ENCODE measurements around the gene DOCK8.

The DOCK8 gene

DNA sequence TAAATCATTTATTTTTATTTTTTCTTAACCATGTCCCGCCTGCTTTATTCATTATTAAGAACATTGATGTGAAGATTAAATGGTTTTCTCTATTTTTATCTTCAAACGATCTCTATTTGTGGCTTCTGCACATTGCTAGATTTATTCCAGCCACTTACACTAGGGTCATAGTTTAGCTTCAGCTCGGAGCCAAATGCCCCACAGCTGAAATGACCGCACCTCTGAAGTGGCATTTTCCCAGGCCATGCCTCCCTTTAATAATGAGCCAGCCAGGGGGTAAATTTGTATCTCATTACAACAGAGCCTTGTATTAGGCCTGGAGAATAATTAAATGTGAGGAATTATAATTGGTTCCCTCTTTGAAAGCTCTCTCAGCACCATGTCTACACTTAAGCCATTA lies 89.4 kb downstream of the DOCK8 start:
- no peak for FAIRE-seq
- no peak for DNase-seq (ENCODE audit: insufficient read length, low spot score)

DNA sequence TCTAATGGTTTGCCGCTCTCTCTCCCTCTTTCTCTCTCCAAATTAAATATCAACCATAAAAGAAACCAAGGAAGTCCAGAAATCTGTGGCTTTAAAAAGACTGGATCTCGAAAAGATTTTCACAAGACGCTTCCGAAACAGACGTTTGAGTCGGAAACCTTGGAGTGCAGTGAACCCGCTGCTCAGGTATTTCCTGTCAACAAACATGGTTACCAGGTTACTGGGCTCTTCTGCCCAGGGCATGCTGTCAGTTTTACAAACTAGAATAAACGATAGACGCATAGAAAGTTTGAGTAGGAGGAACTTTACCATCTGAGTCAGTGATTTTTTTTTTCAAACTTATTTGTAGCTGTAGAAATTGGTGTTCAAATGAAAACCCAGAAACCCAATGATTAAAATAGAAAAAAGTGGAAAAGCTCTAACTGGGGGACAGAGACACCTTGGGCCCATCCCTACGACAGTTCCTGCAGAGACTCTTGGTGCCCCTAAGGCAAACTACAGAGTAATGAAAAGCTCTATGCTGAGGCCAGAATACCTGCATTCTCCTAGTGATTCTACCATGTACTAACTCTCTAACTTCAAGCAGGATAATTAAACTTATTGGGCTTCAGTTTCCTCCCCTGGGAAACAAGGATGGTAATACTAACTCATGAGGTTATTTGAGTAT lies 90.0 kb downstream of the DOCK8 start:
- DNase-seq (ENCODE audit: insufficient read length, low spot score), result no peak
- no peak for FAIRE-seq

DNA sequence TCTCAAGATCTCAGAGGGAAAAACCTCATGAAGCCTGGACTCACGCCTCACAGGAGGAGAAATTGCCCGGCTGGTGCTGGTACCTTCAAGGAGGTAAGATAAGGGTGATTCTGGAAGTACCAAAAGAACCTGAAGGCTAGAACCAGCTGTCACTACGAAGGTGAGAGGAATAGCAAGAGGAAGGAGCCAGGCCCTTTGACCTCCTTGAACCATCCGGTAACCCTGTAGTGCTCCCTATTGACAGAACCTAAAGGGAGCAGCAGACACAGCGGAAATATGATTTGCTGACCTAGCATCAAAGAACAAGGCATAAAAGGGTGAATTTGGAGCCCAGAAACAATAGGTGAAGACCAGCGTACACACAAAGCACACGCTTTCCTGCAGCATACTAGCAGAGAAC lies 92.2 kb downstream of the DOCK8 start:
- no peak for DNase-seq (ENCODE audit: insufficient read length, low spot score)
- FAIRE-seq, result no peak

DNA sequence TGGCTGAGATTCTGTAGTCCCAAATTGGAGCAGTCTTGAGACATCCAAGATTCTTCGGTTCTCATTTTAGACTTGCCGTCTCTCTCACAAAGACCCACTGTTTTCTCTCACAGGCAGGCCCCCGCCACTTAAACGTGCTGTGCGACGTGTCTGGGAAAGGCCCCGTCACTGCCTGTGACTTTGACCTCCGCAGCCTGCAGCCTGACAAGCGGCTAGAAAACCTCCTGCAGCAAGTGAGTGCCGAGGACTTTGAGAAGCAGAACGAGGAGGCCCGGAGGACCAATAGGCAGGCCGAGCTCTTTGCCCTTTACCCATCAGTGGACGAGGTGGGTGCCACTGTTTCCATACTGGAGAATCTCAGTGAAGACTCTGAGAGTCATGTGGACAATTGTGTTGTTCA lies 97.2 kb downstream of the DOCK8 start:
- FAIRE-seq, result no peak
- DNase-seq (ENCODE audit: insufficient read length, low spot score), result no peak

DNA sequence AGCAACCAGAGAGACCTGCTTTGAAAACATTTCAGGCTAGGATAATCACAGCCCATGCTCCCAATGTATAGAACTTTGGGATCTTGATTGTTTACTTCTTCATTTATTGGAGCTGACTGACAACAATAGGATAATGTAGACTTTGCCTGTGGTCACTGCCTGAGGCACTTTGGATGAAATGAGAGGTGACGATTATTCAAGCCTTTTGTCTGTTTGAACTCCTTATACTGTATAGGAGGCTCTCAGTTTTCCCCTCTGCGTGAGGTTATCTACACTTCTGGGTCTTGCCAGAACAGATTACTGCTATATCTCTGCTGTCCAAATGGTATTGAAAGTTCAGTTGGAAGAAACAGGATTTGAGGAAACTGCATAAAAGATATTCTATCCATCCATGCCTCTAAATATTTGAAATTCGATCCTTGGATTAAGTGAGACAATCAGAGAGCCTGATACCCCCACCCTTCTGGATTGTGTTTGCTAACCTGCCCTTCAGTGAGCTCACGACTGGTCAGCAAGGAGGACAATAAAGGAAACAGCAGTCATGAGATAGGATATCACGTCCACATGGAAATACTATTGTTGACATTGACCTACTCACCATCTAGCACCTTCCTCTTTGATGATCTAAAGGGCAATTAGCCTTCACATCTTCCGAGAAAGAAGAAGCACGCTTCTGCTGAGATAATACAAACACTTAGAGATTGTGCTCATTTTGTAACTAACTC lies 98.1 kb downstream of the DOCK8 start:
- DNase-seq (ENCODE audit: insufficient read length, low spot score) (no peak), FAIRE-seq (no peak)

DNA sequence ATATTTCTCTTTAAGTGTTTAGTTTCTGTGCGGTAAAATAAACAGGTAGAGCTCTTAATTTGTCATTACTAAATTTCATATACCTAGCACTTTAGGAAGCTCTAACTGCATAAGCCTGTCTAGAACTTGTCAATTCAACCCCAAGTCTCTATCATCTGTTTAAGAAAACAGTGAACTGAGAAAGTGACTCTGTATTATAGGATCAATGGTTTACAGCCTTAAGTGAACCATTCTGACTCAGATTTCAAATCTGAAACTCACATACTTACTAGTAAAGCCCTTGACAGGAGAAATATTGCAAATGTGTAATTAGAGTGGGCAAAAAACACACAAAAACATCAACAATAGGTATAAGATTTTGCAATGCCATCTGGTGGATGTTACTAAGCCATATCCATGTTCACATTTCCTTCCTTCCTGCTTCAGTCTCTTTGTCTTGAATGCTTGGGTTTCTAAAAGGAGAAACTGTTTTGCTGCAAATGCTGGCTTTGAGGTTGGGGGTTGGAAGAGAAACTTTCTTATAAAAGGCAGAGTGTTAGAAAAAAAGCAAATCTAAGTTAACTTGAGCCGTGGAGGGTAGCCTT lies 101.8 kb downstream of the DOCK8 start:
- FAIRE-seq (no peak), DNase-seq (ENCODE audit: insufficient read length, low spot score) (no peak)

DNA sequence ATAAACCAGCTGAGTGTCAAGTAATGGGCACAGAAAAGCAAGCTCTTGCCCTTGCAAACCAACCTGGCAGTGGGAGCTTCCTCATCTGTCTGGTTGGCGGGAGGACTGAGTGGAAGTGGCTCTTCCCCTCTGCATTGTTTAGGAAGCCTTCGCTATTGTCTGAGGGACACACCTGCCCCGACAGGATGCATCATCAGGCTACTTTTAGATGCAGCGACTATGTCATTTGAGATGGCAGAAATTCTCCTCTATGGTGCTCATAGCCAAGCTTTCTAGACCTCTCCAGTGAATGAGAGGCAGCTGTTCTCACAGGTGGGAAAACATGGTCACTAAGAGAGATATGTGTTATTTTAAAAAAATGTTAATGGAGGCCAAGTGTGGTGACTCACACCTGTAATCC lies 104.0 kb downstream of the DOCK8 start:
- FAIRE-seq (no peak), DNase-seq (ENCODE audit: insufficient read length, low spot score) (no peak)

DNA sequence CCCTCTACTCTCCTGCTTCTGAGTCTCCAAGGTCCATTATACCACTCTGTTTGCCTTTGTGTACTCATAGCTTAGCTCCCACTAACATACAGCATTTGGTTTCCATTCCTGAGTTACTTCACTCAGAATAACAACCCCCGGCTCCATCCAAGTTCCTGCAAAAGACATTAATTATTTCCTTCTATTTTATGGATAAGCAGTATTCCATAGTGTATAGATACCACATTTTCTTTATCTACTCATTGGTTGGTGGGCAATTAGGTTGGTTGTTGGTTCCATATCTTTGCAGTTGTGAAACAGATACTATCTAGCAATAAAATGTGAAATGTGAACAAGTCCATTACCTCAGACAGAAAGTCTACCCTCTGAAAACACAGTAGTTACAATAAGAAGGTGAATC lies 110.3 kb downstream of the DOCK8 start:
- DNase-seq (ENCODE audit: insufficient read length, low spot score) (no peak), FAIRE-seq (no peak)

DNA sequence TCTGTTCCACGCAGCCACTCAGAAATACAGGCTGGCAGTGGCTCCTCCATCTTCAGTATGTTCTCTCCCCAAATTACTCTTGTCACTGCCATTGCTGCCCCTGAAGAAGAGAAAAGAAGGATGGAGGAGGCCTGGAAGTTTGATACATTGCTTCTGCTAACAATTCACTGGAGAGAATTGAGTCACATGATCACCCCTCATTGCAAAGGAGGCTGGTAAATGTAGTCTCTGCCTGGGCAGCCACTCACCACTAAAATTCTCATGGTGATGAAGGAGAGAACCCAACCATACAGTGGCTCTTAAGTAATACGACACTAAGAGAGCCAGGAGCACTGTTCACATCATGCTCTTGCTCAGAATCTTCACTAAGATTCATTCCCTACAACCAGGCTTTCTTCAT lies 112.0 kb downstream of the DOCK8 start:
- DNase-seq (ENCODE audit: insufficient read length, low spot score) (no peak), FAIRE-seq (no peak)

DNA sequence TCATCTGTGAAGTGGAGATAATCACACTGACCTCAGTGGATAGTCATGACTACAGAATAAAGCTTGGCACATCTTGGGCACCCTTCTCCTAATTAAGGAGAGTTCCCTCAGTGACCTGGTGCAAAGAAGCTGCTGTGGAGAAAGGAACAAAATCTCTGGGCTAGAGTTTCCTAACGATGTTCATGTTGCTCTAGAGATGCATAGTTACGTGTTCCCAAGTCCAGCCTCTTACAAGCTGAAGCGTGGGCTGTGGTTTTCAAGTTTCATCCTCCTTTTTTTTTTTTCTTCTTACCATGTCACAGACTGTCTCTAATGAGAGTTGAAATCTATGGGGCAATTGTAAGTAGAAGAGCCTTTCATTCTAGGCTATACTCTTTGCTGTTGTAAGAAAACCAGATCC lies 113.8 kb downstream of the DOCK8 start:
- FAIRE-seq, result no peak
- no peak for DNase-seq (ENCODE audit: insufficient read length, low spot score)

DNA sequence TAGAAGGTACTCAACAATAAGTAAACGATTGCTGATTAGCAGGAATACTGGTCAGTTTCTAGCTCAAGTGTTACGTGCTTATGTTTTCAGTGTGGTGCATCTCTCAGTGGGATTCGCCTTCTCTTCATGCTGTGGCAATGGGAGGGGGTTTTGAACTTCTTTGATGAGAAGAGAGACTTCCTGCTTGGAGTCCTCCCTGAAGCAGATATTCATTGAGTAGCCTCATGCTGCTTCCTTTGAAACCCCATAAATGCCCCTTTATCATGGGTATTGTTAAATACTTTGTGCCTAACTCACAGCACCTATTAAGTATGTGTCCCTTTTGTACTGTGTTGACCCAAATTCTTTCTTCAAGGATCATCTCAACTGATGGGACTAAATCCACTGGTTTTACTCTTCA lies 116.5 kb downstream of the DOCK8 start:
- no peak for FAIRE-seq
- DNase-seq (ENCODE audit: insufficient read length, low spot score), result no peak

DNA sequence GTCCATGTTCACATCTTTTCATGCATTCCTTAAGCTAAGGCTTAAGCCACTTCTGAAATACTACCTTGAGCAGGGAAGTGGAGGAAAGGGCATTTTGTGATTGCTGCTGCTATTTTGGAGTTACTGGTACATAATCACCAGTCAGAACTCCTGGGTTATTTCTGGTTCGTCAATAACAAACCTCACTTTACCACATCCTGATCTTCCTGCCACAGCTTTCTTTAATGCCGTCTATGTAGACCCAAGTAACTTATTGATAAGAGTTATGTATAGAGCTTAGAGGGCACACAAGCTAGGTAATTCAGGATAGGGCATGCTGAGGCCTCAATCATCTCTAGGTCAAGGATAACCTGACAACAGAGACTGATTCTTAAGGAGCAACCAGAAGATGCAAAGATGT lies 120.7 kb downstream of the DOCK8 start:
- FAIRE-seq, result no peak
- no peak for DNase-seq (ENCODE audit: insufficient read length, low spot score)

DNA sequence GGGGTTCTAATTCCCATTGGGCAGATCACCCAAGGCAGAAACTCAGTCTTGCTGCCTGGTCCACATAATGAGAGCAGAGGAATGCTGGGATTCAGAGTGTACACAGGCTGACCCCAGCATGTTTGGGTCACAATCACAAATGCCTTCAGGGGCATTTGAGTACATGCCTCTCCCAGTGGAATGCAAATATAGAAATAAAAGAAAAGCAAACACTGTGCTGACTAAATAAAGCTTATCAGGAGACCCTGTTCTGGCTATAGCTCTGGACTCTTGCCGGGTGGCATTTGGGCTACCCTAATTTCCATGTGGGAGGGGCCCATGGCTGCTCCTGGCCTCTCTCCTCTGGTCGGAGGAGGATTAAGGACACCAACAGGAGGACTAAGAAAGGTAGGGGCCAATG lies 121.4 kb downstream of the DOCK8 start:
- FAIRE-seq (no peak), DNase-seq (ENCODE audit: insufficient read length, low spot score) (no peak)

DNA sequence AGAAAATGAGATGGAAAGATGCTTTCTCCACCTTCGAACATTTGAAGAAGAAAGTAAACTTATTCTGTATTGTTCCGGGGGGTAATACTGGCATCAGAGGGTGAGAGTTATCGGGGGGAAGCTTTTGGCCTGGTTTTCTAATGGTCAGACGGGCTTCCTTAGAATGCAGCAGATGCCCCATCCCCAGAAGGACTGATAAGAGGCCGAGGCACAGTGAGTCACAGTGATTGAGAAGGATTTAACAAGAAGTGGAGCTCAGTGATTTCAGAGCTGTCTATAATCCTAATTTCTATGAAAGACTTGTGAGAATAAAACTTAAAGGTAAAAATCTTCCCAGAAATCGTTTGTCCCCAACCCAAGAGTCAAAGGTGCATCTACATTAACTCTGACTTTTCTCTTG lies 123.9 kb downstream of the DOCK8 start:
- FAIRE-seq (no peak), DNase-seq (ENCODE audit: insufficient read length, low spot score) (no peak)

DNA sequence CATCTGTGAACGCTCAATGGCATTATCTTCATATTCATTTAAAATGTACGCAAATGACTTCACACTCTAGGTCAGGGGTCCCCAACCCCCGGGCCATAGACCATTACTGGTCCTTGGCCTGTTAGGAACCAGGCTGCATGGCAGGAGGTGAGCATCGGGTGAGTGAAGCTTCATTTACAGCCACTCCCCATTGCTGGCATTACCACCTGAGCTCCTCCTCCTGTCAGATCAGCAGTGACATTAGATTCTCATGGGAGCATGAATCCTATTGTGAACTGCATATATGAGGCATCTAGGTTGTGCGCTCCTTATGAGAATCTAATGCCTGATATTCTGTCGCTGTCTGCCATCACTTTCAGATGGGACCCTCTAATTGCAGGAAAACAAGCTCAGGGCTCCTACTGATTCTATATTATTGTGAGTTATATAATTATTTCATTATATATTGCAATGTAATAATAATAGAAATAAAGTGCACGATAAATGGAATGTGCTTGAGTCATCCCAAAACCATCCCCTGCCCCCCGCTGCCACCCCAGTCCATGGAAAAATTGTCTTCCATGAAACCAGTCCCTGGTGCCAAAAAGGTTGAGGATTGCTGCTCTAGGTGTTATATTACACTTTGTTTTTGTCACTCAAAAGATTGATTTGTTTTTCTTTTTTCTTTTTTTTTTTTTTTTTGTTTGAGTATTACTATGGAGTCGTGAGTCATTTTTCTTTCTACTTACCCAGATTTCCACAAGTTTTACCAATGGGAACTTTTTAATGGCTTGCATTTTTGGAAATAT lies 127.2 kb downstream of the DOCK8 start:
- FAIRE-seq (no peak), DNase-seq (ENCODE audit: insufficient read length, low spot score) (no peak)

DNA sequence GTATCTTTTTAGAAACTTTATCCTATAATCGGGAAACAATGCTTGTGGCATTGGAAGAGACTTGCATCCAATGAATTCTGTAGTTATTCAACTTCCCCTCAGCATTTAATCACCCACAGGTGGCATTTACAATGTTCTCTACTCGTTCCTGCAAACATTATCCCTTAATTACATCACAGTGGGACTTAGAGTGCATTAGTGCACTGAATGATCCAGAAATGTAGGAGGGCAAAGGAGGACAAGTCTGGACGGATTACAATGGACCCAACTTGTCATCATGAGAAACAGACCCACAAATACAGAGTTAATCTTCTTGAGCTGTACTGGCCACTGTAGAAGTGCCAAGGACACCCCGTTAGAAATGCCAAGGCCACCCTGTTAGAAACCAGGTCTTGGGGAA lies 129.1 kb downstream of the DOCK8 start:
- DNase-seq (ENCODE audit: insufficient read length, low spot score) (no peak), FAIRE-seq (no peak)

DNA sequence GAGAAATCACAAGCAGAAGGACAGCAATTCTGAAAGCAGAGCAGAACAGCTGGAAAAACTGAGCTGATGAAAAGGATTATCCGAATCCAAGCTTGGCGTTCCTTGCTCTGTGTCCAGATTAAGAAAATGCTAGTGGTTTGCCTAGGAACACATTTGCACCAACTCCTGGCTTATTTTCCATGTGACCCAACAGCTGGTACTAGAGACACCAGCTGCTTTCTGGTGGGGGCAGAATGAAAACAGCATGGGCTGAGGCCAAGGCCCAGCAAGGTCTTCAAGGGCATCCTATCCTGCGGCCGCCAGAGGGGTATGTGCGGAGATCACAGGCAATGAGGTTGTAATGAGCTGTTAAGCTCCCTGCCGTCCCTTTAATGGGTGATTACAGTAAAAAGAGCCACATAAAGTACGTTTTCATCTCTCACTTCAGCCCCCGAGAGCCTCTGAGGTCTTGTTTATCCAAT lies 131.5 kb downstream of the DOCK8 start:
- FAIRE-seq, result no peak
- no peak for DNase-seq (ENCODE audit: insufficient read length, low spot score)

DNA sequence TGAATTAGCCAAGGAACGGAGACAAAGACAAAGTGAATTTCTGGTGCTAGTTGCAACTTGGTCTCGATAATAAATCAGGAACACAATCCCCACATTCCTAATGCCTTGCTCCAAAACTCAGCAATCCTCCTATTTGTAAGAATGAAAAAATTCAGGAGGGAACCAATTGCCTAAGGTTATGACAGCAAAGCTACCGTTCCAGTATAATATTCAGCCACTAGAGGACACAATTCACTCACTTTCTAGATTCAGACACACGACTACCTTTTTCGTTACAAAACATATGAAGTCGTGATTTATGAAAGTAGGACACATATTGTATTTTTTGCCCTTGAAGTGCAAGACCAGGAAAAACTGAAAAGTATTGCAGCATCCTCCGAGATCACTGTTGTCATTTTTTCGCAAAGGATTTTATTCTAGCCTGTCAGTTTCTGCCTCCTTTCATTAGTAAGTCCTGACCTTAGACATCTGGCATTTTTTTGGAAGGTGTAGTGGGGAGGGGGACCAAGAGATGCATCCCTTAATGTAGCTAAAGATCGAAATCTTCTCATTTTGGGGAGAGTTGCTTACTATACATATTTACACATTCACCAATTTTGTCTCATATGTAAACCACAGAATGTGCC lies 133.1 kb downstream of the DOCK8 start:
- no peak for FAIRE-seq
- DNase-seq (ENCODE audit: insufficient read length, low spot score), result peak; percentile 27

DNA sequence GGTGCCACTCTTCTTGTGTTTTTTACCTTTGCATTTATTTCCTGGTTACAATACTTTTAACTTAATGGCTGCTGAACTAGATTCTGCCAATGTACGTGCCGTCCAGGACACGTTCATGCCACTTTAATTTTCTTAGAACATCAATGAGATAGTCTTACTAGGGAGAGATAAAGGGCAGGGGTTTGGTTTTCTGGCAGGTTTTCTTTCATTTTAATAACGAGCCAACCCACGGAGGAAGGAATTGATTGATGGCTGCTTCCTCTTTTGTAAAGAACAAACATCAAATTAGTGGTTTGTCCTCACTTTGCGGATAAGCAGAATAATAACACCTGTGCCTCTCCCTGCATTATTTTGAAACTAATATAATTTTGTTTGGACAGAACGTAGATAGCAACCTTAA lies 135.7 kb downstream of the DOCK8 start:
- no peak for FAIRE-seq
- DNase-seq (ENCODE audit: insufficient read length, low spot score), result no peak

DNA sequence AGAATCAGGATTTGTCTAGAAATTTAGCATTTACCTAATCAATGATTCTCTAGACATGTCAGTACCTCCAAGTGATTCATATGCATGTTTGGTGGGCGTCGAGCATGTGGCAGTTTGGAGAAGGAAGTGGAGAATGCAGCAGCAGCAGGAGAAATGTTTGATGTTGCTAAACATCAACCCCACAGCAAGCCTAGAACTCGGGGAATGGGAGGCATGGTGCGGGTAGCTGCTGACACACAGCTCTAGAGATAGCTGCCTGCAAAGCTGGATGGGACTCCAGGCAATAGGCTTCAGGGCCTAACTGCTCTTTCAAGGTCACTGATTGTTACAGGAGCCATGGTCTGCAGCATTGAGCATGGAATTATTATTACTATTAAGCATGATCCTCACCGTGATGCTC lies 137.3 kb downstream of the DOCK8 start:
- no peak for DNase-seq (ENCODE audit: insufficient read length, low spot score)
- no peak for FAIRE-seq

DNA sequence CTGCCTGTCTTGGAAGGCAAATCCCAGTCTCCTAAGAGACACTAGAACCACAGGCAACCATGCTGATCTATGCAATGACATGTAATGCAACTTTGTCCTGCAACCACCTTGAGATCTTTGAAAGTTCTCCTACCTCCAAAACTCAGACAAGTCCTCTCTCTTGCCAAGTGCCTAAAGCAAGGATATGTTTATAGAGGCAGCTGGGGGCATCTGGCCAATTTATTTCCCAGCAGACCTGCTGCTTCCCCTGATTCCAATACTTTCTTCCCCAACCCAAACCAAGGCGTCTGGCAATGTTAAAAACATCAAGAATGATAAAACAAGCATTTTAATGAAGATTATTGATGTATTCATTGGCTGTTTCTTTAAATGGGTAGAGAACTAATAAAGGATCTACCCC lies 138.4 kb downstream of the DOCK8 start:
- FAIRE-seq, result no peak

More for the DNA sequence above, 138.4 kb downstream of the DOCK8 start:
- DNase-seq (ENCODE audit: insufficient read length, low spot score), result no peak

All from HTR-8/SVneo (cell line).